ENCODE data around the gene TTC9.
"Not testable (repeated sequence)": the region's sequence is repeated elsewhere in the genome, so short reads cannot be mapped to it uniquely, and the experiment has no call there.

TTC9 gene

GRCh38 chr14:70680748-70681147 lies 39.0 kb downstream of the TTC9 start:
- no peak for DNase-seq (ENCODE audit: low read depth)

- DNase-seq (ENCODE audit: low read depth), result no peak
Observed at GRCh38 chr14:70683983-70684382, 42.3 kb downstream of the TTC9 start.

DNA sequence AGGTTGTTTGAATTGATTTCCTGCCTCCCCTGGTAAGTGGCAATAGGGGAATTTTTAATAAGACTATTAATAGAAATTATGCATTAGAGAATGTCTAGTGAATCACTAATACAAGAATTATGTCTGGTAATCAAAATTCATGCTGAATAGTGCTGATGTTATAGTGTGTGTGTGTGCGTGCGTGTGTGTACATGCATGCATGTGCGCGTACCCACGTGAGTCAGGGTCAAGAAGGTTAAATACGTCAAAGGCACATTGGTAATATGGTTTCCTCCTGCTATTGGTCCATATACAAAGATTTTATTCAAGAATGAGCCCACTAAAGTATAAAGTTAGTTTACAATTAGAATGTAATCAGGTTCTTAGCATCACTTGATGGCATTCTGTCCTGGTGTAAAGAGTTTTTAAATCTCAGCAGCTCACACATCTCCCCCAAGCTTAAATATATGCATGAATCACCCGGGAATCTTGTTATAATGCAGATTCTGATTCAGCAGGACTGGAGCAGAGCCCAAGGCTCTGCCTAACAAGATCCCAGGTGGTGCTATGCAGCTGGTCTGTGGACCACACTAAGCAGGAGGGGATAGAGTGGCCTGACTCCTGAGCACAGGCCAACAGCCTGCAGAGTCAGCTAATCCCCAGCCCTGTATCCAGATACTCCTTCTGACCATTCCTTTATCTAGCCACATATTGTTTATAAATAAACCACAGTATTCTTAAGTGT lies 43.9 kb downstream of the TTC9 start:
- no peak for DNase-seq (ENCODE audit: low read depth)

- no peak for DNase-seq (ENCODE audit: low read depth)
Observed at GRCh38 chr14:70692210-70692609, 50.5 kb downstream of the TTC9 start.

GRCh38 chr14:70696026-70696425 lies 54.3 kb downstream of the TTC9 start:
- no peak for DNase-seq (ENCODE audit: low read depth)

- DNase-seq (ENCODE audit: low read depth), result no peak
Observed at GRCh38 chr14:70697701-70698100, 56.0 kb downstream of the TTC9 start.

DNA sequence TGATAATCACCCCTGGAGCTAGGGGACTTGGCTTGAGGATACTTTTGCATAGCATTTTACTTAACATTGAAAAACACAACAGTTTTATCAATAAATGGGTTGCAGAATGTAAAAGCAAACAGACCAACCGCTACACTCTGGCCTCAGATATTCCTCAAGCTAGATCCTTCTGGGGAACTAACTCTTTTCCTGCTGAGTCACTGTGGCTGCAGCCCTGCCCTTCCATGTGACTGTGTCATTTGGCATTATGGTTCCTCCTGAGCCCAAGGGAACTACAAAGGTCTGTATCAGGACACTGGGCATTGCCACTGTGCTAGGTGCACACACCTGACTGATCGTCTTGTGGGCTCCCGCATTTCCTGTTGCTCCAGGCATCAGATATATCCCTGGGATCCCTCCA lies 56.6 kb downstream of the TTC9 start:
- DNase-seq (ENCODE audit: low read depth), result peak; percentile 15

- no peak for DNase-seq (ENCODE audit: low read depth)
Observed at GRCh38 chr14:70699646-70700045, 57.9 kb downstream of the TTC9 start.

DNA sequence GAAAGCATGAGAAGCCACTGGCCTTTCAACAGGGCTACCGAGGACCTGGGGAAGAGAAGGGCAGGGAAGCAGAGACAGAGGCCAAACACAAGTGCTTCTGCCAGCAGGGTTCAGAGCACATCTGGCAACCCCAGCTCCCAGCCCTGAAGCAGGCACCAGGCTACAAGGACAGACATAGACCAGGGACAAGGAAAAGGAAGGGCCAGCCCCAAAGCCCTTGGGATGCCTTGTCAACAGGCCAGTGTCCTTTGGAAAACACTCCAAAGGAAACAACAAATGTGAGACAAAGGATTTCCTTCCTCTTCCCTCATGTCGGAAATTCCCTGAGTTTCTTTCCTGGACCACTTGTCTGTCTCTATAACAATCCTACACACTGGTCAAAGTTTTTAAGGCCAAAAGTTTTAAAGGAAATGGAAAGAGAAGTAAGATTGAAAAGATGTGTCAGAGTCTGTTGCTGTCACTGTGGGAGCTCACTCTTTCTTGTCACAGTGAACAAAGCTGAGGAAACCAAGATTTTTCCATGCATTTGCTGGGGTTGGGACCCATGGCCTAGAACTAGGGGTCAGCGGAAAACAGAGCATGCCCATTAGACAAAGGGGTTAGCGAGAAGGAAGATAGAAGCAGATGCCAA lies 59.4 kb downstream of the TTC9 start:
- DNase-seq (ENCODE audit: low read depth), result no peak

DNA sequence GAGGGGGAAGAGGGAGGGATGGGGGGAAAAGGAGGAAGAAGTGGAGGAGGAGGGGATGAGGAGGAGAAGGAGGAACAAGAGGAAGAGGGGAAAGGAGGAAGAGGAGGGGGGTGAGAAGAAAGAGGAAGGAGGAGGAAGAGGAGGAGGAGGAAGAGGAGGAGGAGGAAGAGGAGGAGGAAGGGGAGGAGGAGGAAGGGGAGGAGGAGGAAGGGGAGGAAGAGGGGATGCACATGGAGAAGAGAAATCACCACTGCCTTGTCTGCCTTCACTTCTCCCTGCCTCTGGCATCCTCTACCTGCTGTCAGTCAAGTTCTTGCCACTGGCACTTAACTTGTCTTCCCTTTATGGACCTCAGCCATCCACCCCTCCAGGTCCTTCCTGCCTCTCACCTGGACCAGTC lies 59.9 kb downstream of the TTC9 start:
- no peak for DNase-seq (ENCODE audit: low read depth)

- DNase-seq (ENCODE audit: low read depth), result no peak
Observed at GRCh38 chr14:70702161-70702560, 60.4 kb downstream of the TTC9 start.

- DNase-seq (ENCODE audit: low read depth), result not testable (repeated sequence)
Observed at GRCh38 chr14:70703621-70704168, 62.0 kb downstream of the TTC9 start.

GRCh38 chr14:70704960-70705359 lies 63.2 kb downstream of the TTC9 start:
- no peak for DNase-seq (ENCODE audit: low read depth)

GRCh38 chr14:70706177-70706576 lies 64.5 kb downstream of the TTC9 start:
- DNase-seq (ENCODE audit: low read depth), result peak; percentile 53

- peak; percentile 94 for DNase-seq (ENCODE audit: low read depth)
Observed at GRCh38 chr14:70707138-70708038, 65.7 kb downstream of the TTC9 start.

GRCh38 chr14:70708717-70709570 lies 67.2 kb downstream of the TTC9 start:
- DNase-seq (ENCODE audit: low read depth), result no peak

DNA sequence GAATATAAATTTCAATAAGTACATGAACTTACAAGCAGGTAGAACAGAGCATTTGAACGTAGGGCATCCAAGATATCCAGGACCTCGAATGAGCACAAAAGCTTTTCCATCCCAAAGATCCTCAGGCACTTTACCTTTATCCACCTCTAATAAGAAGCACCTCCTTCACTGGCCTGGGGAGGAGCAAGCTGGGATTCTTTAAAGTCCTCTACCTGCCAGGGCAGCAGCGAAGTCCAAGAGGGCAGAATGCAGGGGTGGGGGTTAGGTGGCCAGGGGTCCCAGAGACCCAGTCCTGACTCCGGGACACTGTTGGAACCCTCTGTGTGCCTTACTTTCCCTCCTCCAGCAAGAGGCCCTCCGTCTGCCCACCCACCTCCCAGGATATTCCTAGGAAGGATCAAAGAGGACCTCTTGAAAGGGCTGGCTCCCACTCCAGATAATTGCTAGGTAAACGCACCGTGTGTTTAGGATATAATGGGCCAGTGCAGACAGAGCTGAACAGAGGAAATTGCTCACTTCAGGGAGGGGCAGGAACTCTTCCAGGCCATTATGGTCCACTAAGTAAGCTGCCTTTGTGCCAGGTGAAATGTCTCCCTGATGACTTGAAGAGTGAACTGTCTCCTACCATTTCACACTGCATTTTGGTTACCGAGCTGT lies 68.1 kb downstream of the TTC9 start:
- DNase-seq (ENCODE audit: low read depth), result no peak

DNA sequence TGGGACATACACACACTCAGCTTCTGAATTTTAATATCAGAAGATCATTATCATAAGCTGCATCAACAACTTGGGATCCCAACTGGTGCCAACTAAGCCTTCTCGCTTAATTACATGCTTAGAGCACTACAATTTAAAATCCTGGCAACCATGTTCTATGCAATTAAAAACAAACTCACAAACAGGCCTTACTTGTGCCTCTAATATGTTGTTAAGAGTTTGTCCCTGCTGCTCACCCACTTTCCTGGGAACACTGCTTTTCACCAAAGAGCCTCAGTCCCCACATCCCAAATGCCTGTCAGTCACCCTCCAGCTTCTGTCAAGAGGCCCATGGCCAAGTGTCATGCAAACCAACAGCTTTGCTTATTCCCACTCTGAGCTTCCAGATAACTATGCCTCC lies 69.7 kb downstream of the TTC9 start:
- DNase-seq (ENCODE audit: low read depth), result no peak

GRCh38 chr14:70713096-70713495 lies 71.4 kb downstream of the TTC9 start:
- DNase-seq (ENCODE audit: low read depth), result no peak

GRCh38 chr14:70713511-70713916 lies 71.8 kb downstream of the TTC9 start:
- no peak for DNase-seq (ENCODE audit: low read depth)

DNA sequence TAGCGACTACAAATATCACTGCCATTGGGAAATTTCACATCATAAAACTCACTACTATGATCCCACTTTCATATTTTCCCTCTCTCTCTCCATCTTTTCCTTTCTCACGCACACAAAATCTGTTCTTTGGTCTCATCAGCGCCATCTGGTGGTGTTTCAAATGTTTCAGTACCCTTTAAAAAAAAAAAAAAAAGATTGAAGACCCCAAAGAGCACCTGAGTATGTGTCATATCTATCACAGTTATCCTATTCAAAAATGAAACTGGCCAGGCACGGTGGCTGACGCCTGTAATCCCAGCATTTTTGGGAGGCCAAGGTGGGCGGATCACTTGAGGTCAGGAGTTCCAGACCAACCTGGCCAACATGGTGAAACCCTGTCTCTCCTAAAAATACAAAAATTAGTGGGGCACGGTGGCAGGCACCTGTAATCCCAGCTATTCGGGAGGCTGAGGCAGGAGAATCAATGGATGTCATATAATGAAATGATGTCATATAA lies 72.4 kb downstream of the TTC9 start:
- DNase-seq (ENCODE audit: low read depth), result peak; percentile 51

Measured in amniotic epithelial cell (primary cell).